Activated CD4-positive, alpha-beta T cell treated with anti-CD3 and anti-CD28 coated beads for 36 hours (primary cell): ENCODE measurements around the gene TESMIN. TPM values are rescaled to one million over a fixed set of nuclear protein-coding genes. Genes with fewer than 3 reads are reported as not detected.
A peak's percentile ranks its signal among the peaks of the same experiment; 100 is the strongest.

Source experiments
- ATAC-seq: fragments of 200-7000 bp; cut with Tn5 transposase; one replicate; pipeline ENCODE4 v1.10.0; 2021; ENCODE audit warnings: mild to moderate bottlenecking, moderate library complexity
- CTCF ChIA-PET: fragments of 350-600 bp; sonication (Branson Sonifier 250); formaldehyde crosslinking; loops from one replicate; lab custom pipeline; 2021; ENCODE audit warnings: antibody characterized with exemption; lab: Charles Lee
- POLR2A ChIA-PET: fragments of 350-600 bp; sonication (Branson Sonifier 250); formaldehyde crosslinking; loops from one replicate; lab custom pipeline; 2021; ENCODE audit warnings: antibody characterized with exemption, inconsistent platforms; lab: Charles Lee
- DNase-seq: peaks from one replicate; pipeline ENCODE4 v3.0.0-alpha.2; 2020
- H3K27ac Mint-ChIP-seq: one replicate; pipeline ENCODE4 v1.8.0; 2021; ENCODE audit warnings: mixed read lengths
- H3K27me3 Mint-ChIP-seq: one replicate; pipeline ENCODE4 v1.8.0; 2021; ENCODE audit warnings: mixed read lengths
- H3K36me3 Mint-ChIP-seq: one replicate; pipeline ENCODE4 v1.8.0; 2021; ENCODE audit warnings: low read depth, mixed read lengths
- H3K4me1 Mint-ChIP-seq: one replicate; pipeline ENCODE4 v1.8.0; 2021; ENCODE audit warnings: mixed read lengths
- H3K4me3 Mint-ChIP-seq: one replicate; pipeline ENCODE4 v1.8.0; 2021; ENCODE audit warnings: mild to moderate bottlenecking, moderate library complexity, mixed read lengths
- H3K9me3 Mint-ChIP-seq: one replicate; pipeline ENCODE4 v1.8.0; 2021; ENCODE audit warnings: low read depth, mixed read lengths
- intact Hi-C, 2 experiments: fragments of 100-400 bp; cut with DNase I in 1 of 2; cut with micrococcal nuclease in 1 of 2; formaldehyde crosslinking; loops; one replicate each; pipeline versions ENCODE4 v1.14.2 to v1.15.1; 2022 to 2024; cut with DNase I, micrococcal nuclease
- total RNA-seq, 2 experiments: library from RNA; stranded (reverse); gene quantifications; one replicate each; pipeline ENCODE4 v1.2.3, GENCODE V29; 2021

Gene TESMIN
- total RNA-seq, 2 experiments from 2014 or later = 2.9 to 3.5 TPM

DNA sequence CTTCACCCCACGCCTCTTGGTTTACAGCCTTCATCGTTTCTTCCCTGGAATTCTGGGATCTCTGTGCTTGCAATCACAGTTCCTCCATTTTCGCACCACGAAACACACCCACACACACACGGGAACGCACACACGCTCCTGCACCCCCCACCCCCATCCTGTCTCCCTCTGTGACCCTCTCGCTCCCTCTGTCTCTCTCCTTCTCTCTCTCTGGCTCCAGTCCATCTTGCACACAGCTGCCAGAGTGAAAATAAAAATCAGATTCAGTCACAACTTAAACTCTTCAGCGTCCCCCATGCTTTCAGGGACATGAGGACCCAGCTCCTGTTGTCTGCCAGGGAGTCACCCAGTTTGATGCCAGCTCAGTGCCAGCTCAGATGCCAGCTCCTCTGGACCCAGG is 64.0 kb downstream of the TESMIN start:
- H3K4me1 Mint-ChIP-seq = peaks cover 23% of the 10 kb centered on the region
- no peaks in the 10 kb centered on the region for H3K36me3 Mint-ChIP-seq
- CTCF ChIA-PET = no interaction called here
- no peak overlapping the region for H3K27ac Mint-ChIP-seq
- ATAC-seq = no peak
- DNase-seq = no peak
- POLR2A ChIA-PET = no interaction called here
- no peak overlapping the region for H3K4me3 Mint-ChIP-seq
- H3K27me3 Mint-ChIP-seq = peaks cover 31% of the 10 kb centered on the region
- H3K9me3 Mint-ChIP-seq = no peaks in the 10 kb centered on the region
- intact Hi-C loops = no loop called here

GRCh38 chr11:68686486-68686885 is 64.8 kb downstream of the TESMIN start:
- no peaks in the 10 kb centered on the region for H3K36me3 Mint-ChIP-seq
- H3K9me3 Mint-ChIP-seq = no peaks in the 10 kb centered on the region
- POLR2A ChIA-PET = no interaction called here
- CTCF ChIA-PET = interaction anchor here (0.6 kb wide), 1 partner anchor 9 kb away, joined by 3 read pairs; no protein-coding TSS in a partner anchor
- DNase-seq (no peak), ATAC-seq (no peak)
- peaks cover 36% of the 10 kb centered on the region for H3K27me3 Mint-ChIP-seq
- intact Hi-C loops = no loop called here
- H3K4me3 Mint-ChIP-seq = no peak overlapping the region
- H3K4me1 Mint-ChIP-seq = peaks cover 23% of the 10 kb centered on the region
- no peak overlapping the region for H3K27ac Mint-ChIP-seq

GRCh38 chr11:68685656-68686380 is 65.5 kb downstream of the TESMIN start:
- Mint-ChIP-seq H3K36me3 (no peaks in the 10 kb centered on the region), H3K4me1 (peaks cover 16% of the 10 kb centered on the region), H3K27ac (no peak overlapping the region), H3K9me3 (no peaks in the 10 kb centered on the region), H3K4me3 (no peak overlapping the region), H3K27me3 (peaks cover 36% of the 10 kb centered on the region)
- POLR2A ChIA-PET = no interaction called here
- no peak for DNase-seq
- intact Hi-C loops = no loop called here
- no peak for ATAC-seq
- CTCF ChIA-PET = interaction anchor here (0.5 kb wide), 1 partner anchor 396 kb away, joined by 3 read pairs; no protein-coding TSS in a partner anchor

DNA sequence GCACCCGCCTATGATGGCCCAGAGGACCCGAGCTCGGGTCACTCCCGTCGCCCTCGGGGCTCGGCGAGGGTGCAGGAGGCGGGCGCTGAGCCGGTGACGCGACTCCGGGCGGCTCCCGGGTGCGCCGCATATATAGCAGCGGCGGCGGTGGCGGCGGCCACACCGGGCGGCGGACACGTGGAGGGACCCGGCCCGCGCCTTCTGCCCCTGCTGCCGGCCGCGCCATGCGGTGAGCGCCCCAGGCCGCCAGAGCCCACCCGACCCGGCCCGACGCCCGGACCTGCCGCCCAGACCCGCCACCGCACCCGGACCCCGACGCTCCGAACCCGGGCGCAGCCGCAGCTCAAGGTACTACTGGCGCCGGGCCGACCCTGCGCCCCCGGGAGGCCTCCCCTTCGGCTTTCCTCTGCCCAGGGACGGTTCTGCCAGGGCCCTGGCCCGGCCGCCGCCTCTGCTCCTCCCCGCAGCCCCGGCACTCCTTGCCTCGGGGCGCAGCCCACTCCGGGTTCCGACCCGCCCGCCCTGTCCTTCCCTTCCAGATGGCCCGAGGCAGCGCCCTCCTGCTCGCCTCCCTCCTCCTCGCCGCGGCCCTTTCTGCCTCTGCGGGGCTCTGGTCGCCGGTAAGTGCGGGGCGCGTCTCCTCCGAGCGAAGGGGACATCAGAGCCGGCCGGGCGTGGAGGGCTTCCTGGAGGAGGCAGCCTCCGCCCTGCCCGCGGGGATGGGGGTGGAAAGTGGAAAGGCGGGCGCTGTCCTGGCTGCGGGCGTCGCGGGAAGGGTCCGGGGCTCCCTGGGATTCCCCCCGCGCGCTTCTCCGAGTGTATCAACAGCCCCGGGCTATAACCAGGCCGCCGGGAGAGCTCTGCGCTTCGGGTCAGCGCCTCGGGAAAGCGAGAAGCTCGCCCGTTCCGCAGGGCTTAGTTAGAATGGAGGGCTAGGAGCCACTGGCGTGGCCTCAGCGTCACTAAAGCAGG is 66.6 kb downstream of the TESMIN start, which contains the start of gene GAL:
Gene GAL (plus strand): TSS at position 160 of the 972 bp plus-strand sequence. CDS start 380 bp downstream, at position 540.
- Mint-ChIP-seq H3K27ac (no peak within 1 kb of the TSS), H3K36me3 (no peaks in the 10 kb centered on the region), H3K4me3 (peak within 1 kb of the TSS; percentile 28), H3K4me1 (peaks cover 5% of the 10 kb centered on the region), H3K9me3 (no peaks in the 10 kb centered on the region), H3K27me3 (peaks cover 34% of the 10 kb centered on the region)
- intact Hi-C loops = no loop called here
- ChIA-PET CTCF (interaction anchor here (0.5 kb wide), 1 partner anchor 397 kb away, joined by 3 read pairs; no protein-coding TSS in a partner anchor), POLR2A (no interaction called here)
- ATAC-seq (peak; percentile 76), DNase-seq (peak; percentile 42)

GRCh38 chr11:68683536-68684384 is 67.6 kb downstream of the TESMIN start:
- DNase-seq (no peak), ATAC-seq (no peak)
- H3K27ac Mint-ChIP-seq = no peak overlapping the region
- peaks cover 4% of the 10 kb centered on the region for H3K4me1 Mint-ChIP-seq
- H3K27me3 Mint-ChIP-seq = peaks cover 36% of the 10 kb centered on the region
- H3K9me3 Mint-ChIP-seq = no peaks in the 10 kb centered on the region
- H3K36me3 Mint-ChIP-seq = no peaks in the 10 kb centered on the region
- ChIA-PET CTCF (no interaction called here), POLR2A (no interaction called here)
- intact Hi-C loops = no loop called here
- H3K4me3 Mint-ChIP-seq = no peak overlapping the region

- no peaks in the 10 kb centered on the region for H3K36me3 Mint-ChIP-seq
- H3K9me3 Mint-ChIP-seq = no peaks in the 10 kb centered on the region
- H3K4me3 Mint-ChIP-seq = no peak overlapping the region
- DNase-seq (no peak), ATAC-seq (no peak)
- H3K27ac Mint-ChIP-seq = no peak overlapping the region
- ChIA-PET POLR2A (no interaction called here), CTCF (no interaction called here)
- intact Hi-C loops = no loop called here
- H3K4me1 Mint-ChIP-seq = peaks cover 4% of the 10 kb centered on the region
- peaks cover 36% of the 10 kb centered on the region for H3K27me3 Mint-ChIP-seq
Measured at GRCh38 chr11:68683121-68683520, 68.2 kb downstream of the TESMIN start.

- H3K9me3 Mint-ChIP-seq = no peaks in the 10 kb centered on the region
- no peak overlapping the region for H3K4me3 Mint-ChIP-seq
- no peaks in the 10 kb centered on the region for H3K36me3 Mint-ChIP-seq
- intact Hi-C loops = no loop called here
- peaks cover 33% of the 10 kb centered on the region for H3K27me3 Mint-ChIP-seq
- DNase-seq (peak; percentile 31), ATAC-seq (peak; percentile 49)
- H3K4me1 Mint-ChIP-seq = peaks cover 4% of the 10 kb centered on the region
- no peak overlapping the region for H3K27ac Mint-ChIP-seq
- ChIA-PET CTCF (no interaction called here), POLR2A (no interaction called here)
Measured at GRCh38 chr11:68682531-68682961, 68.8 kb downstream of the TESMIN start.

- no peak for ATAC-seq
- Mint-ChIP-seq H3K9me3 (no peaks in the 10 kb centered on the region), H3K4me1 (peaks cover 4% of the 10 kb centered on the region), H3K27me3 (peaks cover 23% of the 10 kb centered on the region), H3K27ac (no peak overlapping the region), H3K36me3 (no peaks in the 10 kb centered on the region), H3K4me3 (no peak overlapping the region)
- ChIA-PET POLR2A (no interaction called here), CTCF (no interaction called here)
- no peak for DNase-seq
- intact Hi-C loops = no loop called here
Measured at GRCh38 chr11:68680541-68681231, 70.6 kb downstream of the TESMIN start.

DNA sequence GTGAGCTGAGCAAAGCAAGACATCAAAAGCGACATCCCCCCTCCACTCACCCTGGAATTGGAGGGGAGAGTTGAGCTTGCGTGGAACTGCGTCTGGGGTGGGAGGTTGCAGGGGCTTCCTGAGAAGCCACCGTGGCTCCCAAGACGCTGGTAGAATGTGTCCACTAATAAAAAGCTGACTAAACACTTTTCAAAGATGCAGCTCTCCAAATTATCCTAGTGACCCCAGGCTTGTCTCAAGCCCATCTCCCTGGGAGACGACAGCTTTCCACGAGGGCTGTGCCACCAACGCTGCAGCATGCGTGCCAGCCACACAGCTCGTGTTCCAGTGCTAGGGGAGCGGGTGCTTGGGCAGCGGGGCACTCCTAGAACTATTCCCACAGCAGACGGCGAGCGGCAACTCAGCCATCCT is 73.3 kb downstream of the TESMIN start:
- CTCF ChIA-PET = no interaction called here
- H3K4me1 Mint-ChIP-seq = peaks cover 4% of the 10 kb centered on the region
- no peak overlapping the region for H3K27ac Mint-ChIP-seq
- peaks cover 13% of the 10 kb centered on the region for H3K27me3 Mint-ChIP-seq
- H3K4me3 Mint-ChIP-seq = no peak overlapping the region
- intact Hi-C loops = no loop called here
- POLR2A ChIA-PET = interaction anchor here (0.6 kb wide), 1 partner anchor 201 kb away, joined by 3 read pairs; no protein-coding TSS in a partner anchor
- ATAC-seq = no peak
- no peak for DNase-seq
- H3K36me3 Mint-ChIP-seq = no peaks in the 10 kb centered on the region
- no peaks in the 10 kb centered on the region for H3K9me3 Mint-ChIP-seq

DNA sequence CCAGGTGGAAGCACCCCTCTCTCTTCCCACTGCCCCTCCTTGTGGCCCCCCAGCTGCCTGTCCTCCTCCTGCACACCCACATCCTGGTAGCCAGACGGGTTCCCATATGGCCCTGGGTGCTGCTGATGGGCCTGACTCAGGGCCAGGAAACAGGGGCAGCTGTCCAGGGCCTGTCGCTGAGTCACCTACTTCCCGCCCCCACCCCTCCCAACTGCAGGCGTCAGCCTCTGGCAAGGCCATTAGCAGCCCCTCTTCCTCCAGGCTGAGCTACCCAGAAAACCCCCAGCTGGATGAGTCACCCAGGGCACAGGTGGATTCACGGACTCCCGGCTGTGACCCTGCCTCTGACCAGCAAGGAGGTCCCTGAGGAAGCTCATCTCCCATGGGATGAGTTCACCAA is 73.9 kb downstream of the TESMIN start:
- no peak overlapping the region for H3K27ac Mint-ChIP-seq
- H3K4me3 Mint-ChIP-seq = no peak overlapping the region
- H3K27me3 Mint-ChIP-seq = peaks cover 8% of the 10 kb centered on the region
- intact Hi-C loops = no loop called here
- ChIA-PET CTCF (no interaction called here), POLR2A (no interaction called here)
- ATAC-seq (no peak), DNase-seq (no peak)
- H3K36me3 Mint-ChIP-seq = no peaks in the 10 kb centered on the region
- H3K9me3 Mint-ChIP-seq = no peaks in the 10 kb centered on the region
- H3K4me1 Mint-ChIP-seq = no peaks in the 10 kb centered on the region
